ENCODE results near the gene SCRN2.

The SCRN2 gene

DNA sequence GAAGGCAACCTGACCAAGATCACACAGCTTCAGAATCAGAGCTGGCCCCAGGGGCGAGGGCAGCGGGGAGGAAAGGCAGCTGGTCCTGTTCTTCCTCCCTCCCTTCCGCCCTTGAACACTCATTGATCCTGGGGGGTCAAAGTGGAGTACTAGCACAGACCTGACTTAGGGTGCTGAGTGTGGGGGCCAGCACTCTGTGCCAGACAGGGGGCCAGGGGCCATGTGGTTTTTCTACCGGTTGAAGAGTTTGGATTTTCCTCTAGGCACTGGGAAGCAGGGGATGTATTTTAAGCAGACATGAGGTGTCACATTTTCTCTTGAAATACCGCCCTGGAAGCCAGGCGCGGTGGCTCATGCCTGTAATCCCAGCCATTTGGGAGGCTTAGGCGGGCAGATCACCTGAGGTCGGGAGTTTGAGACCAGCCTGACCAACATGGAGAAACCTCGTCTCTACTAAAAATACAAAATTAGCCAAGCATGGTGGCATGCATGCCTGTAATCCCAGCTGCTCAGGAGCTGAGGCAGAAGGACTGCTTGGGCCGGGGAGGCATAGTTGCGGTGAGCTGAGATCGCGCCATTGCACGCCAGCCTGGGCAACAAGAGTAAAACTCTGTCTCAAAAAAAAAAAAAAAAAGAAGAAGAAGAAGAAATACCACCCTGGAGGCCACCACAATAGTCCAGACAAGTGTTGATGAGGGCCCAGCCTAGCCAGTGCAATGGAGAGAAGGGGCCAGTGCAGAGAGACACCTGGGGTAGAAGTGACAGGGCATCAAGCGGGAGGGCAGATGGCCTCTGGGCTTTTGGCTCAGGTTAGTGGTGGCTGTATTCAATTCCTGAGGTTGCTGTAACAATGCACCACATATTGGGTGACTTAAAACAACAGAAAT lies 34.8 kb downstream of the SCRN2 start:
- TF ChIP-seq, protein P1, sequence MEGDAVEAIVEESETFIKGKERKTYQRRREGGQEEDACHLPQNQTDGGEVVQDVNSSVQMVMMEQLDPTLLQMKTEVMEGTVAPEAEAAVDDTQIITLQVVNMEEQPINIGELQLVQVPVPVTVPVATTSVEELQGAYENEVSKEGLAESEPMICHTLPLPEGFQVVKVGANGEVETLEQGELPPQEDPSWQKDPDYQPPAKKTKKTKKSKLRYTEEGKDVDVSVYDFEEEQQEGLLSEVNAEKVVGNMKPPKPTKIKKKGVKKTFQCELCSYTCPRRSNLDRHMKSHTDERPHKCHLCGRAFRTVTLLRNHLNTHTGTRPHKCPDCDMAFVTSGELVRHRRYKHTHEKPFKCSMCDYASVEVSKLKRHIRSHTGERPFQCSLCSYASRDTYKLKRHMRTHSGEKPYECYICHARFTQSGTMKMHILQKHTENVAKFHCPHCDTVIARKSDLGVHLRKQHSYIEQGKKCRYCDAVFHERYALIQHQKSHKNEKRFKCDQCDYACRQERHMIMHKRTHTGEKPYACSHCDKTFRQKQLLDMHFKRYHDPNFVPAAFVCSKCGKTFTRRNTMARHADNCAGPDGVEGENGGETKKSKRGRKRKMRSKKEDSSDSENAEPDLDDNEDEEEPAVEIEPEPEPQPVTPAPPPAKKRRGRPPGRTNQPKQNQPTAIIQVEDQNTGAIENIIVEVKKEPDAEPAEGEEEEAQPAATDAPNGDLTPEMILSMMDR (IDR thresholded peaks at IDR 0.05; ENCODE audit: unreplicated experiment in 3 of 3) = no peak
- H3K27ac Mint-ChIP-seq = no peak overlapping the region
- H3K9me3 Mint-ChIP-seq = no peaks in the 10 kb centered on the region
- peaks cover 27% of the 10 kb centered on the region for H3K27me3 Mint-ChIP-seq (ENCODE audit: low read depth)
- H3K36me3 Mint-ChIP-seq (ENCODE audit: low read depth) = peaks cover 1% of the 10 kb centered on the region
- no peak overlapping the region for H3K4me3 Mint-ChIP-seq
- H3K4me1 Mint-ChIP-seq = peaks cover 10% of the 10 kb centered on the region

DNA sequence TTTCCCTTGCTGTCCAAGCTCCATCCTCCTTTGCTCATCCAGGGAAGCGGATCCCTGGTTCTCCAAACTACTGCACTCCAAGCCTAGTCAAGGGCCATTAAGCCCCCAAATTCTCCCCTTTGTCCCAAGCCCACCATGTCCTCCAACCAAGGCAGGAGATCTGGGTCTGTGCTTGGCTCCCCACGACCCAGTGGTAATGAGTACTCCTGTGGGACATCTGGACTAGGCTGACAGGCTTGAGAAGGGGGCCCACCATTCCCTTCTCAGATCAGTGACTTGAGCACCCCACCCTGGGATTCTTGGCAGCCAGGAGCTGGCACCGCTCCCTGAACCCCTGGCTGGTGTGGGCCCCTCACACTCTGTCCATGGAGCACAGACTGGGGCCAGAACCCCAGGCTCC lies 36.6 kb downstream of the SCRN2 start:
- peaks cover 10% of the 10 kb centered on the region for H3K4me1 Mint-ChIP-seq
- H3K36me3 Mint-ChIP-seq (ENCODE audit: low read depth) = no peaks in the 10 kb centered on the region
- H3K9me3 Mint-ChIP-seq = no peaks in the 10 kb centered on the region
- H3K27me3 Mint-ChIP-seq (ENCODE audit: low read depth) = peaks cover 33% of the 10 kb centered on the region
- no peak overlapping the region for H3K4me3 Mint-ChIP-seq
- TF ChIP-seq, protein P1 (IDR thresholded peaks at IDR 0.05; ENCODE audit: unreplicated experiment in 3 of 3) = no peak
- no peak overlapping the region for H3K27ac Mint-ChIP-seq

DNA sequence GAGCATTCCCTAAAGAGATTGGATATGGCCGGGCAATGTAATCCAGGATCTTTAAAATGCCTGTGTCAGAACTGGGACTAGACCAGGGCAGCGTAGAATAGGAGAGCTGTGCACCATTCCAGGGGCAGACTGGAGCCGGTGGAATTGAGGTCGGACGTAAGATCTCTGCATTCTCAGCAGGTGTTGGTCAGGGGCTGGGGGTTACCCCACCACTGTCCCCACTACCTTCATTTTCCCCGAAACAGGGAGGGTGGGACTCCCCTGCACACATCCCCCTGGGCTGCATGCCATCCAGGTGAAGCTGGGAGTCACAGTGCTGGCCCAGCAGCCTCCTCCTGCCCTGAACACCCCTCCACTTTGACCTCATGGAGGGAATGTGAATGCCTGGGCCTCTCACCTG lies 37.3 kb downstream of the SCRN2 start:
- Mint-ChIP-seq H3K4me1 (peaks cover 10% of the 10 kb centered on the region), H3K36me3 (ENCODE audit: low read depth) (no peaks in the 10 kb centered on the region), H3K9me3 (no peaks in the 10 kb centered on the region), H3K4me3 (no peak overlapping the region), H3K27me3 (ENCODE audit: low read depth) (peaks cover 33% of the 10 kb centered on the region), H3K27ac (no peak overlapping the region)
- TF ChIP-seq, protein P1 (IDR thresholded peaks at IDR 0.05; ENCODE audit: unreplicated experiment in 3 of 3) = no peak

DNA sequence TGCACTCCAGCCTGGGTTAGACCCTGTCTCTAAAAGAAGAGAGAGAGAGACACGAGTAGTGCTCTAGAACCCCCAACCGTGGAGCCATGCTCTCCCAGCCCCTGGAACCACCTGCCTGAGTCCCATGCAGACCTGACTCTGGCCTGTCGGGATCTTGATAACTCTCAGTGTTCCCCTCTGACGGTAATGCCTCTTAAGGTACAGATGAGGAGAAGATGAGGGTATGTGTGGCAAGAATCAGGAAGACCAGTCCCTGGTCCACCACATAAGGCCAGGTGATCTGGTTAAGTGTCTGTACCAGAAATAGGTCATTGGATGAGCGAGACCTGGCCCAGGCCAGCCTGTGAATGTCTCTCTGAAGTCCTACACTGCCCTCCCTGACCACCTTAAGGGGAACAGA lies 37.9 kb downstream of the SCRN2 start:
- Mint-ChIP-seq H3K27ac (no peak overlapping the region), H3K36me3 (ENCODE audit: low read depth) (no peaks in the 10 kb centered on the region), H3K4me1 (peaks cover 10% of the 10 kb centered on the region), H3K9me3 (no peaks in the 10 kb centered on the region), H3K27me3 (ENCODE audit: low read depth) (peaks cover 33% of the 10 kb centered on the region), H3K4me3 (no peak overlapping the region)
- TF ChIP-seq, protein P1 (IDR thresholded peaks at IDR 0.05; ENCODE audit: unreplicated experiment in 3 of 3) = no peak

DNA sequence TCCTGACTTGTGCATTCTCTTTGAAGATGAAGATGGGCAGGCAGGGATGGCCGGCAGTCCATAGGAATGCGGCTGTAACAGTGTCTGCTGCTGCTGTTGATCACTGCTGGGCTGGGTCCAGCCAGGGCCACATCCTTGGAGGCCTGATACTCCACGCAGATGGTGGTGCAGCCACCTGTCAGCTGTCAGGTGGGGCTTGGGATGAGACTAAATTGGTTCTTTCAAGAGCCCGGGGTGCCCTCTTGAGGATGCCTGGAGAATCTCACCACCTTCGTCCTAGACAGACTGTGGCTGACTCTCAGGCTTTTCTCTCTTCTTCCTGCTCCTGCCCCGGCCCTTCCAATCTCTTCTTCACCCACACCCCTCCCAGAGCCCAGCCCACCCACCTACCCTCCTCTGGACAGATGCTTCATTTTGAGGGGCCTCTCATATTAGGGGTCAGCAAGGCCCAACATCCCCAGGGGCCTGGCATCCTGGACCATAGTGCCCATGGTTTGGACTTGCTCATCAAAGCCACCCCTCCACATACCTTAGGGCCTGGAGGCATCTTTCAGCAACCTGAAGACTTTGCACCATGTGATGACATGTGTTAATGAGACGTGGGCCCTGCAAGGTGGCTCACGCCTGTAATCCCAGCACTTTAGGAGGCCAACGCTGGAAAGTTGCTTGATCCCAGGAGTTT lies 38.6 kb downstream of the SCRN2 start:
- peaks cover 40% of the 10 kb centered on the region for H3K27me3 Mint-ChIP-seq (ENCODE audit: low read depth)

More for the DNA sequence above, 38.6 kb downstream of the SCRN2 start:
- H3K36me3 Mint-ChIP-seq (ENCODE audit: low read depth) = no peaks in the 10 kb centered on the region
- H3K4me1 Mint-ChIP-seq = peaks cover 10% of the 10 kb centered on the region
- TF ChIP-seq, protein P1 (IDR thresholded peaks at IDR 0.05; ENCODE audit: unreplicated experiment in 3 of 3) = peak; percentile 50 to 62 (median 61)
- no peak overlapping the region for H3K4me3 Mint-ChIP-seq
- no peaks in the 10 kb centered on the region for H3K9me3 Mint-ChIP-seq
- no peak overlapping the region for H3K27ac Mint-ChIP-seq

All from nephron (organoid).